HEK293 (cell line): ENCODE data around the gene TIMM21.

Experiments
- CTCF ChIP-seq: fragments of 450-650 bp; formaldehyde crosslinking; IDR thresholded peaks from 2 replicates; pipeline ENCODE4 v1.5.1; 2016; ENCODE audit warnings: missing biosample characterization, missing genetic modification characterization
- IKZF3 ChIP-seq: fragments of 450-650 bp; IDR thresholded peaks from 2 replicates; pipeline ENCODE4 v1.5.0; 2018; ENCODE audit warnings: missing biosample characterization, mild to moderate bottlenecking, missing genetic modification characterization, moderate library complexity
- TCF7L2 ChIP-seq: IDR thresholded peaks from 2 replicates; pipeline ENCODE4 v1.6.1; 2011; ENCODE audit warnings: low read depth, mild to moderate bottlenecking, inconsistent platforms, low read length, moderate library complexity, borderline replicate concordance
- ZNF248 ChIP-seq: fragments of 450-650 bp; formaldehyde crosslinking; IDR thresholded peaks from 2 replicates; pipeline ENCODE4 v1.5.1; 2017; ENCODE audit warnings: missing biosample characterization, missing genetic modification characterization
- ZNF354C ChIP-seq: fragments of 450-650 bp; formaldehyde crosslinking; IDR thresholded peaks from 2 replicates; pipeline ENCODE4 v1.5.1; 2016; ENCODE audit warnings: missing biosample characterization, missing genetic modification characterization, low read depth, borderline replicate concordance
- ZNF510 ChIP-seq: fragments of 450-650 bp; formaldehyde crosslinking; IDR thresholded peaks from 2 replicates; pipeline ENCODE4 v1.5.1; 2018; ENCODE audit warnings: mild to moderate bottlenecking, missing genetic modification characterization, missing biosample characterization; ENCODE audit not compliant: insufficient replicate concordance
- ZSCAN30 ChIP-seq: fragments of 450-650 bp; IDR thresholded peaks from 2 replicates; pipeline ENCODE4 v1.5.1; 2018; ENCODE audit warnings: missing biosample characterization, mild to moderate bottlenecking, missing genetic modification characterization, moderate library complexity

- TF ChIP-seq CTCF (tag by site-specific recombination), result no peak
- no peak for TF ChIP-seq IKZF3
- no peak for TF ChIP-seq ZSCAN30 (tag by site-specific recombination)
- no peak for TF ChIP-seq TCF7L2
- TF ChIP-seq ZNF354C (tag by site-specific recombination), result no peak
- no peak for TF ChIP-seq ZNF510 (tag by site-specific recombination)
- TF ChIP-seq ZNF248 (tag by site-specific recombination), result no peak
Measured at GRCh38 chr18:74190086-74190485, 41.8 kb downstream of the TIMM21 start.
